Measurements from ENCODE around the gene SCFD2. TPM values are rescaled to one million over a fixed set of nuclear protein-coding genes. Genes with fewer than 3 reads are reported as not detected.

Gene SCFD2
- total and polyA plus RNA-seq, 10 of the 15 experiments (the other 5 are each of a cell fraction or from before 2014, with no cell fraction given): 4.8 to 37.6 (median 24.9) TPM

- ATAC-seq: no peak
- H3K27me3 ChIP-seq (replicated peaks in 1 of 2; ENCODE audit: control insufficient read depth in 2 of 2, insufficient read depth in 2 of 2, low read length in 1 of 2): no peaks in the 10 kb centered on the region
- no peaks in the 10 kb centered on the region for H4K20me1 ChIP-seq (ENCODE audit: control insufficient read depth, insufficient read depth)
- H2AFZ ChIP-seq (ENCODE audit: control insufficient read depth, low read depth, low read length): no peak overlapping the region
- H3K4me3 ChIP-seq: no peak overlapping the region
- BruUV-seq (replicated peaks): no TSS peak
- ChIA-PET CTCF (interaction anchor here (0.7 to 3.1 kb wide), 8 partner anchors 10 to 363 kb away, joined by 3 to 18 read pairs (median 3); no protein-coding TSS in a partner anchor), RAD21 (ENCODE audit: unreplicated experiment) (no interaction called here), POLR2A (no interaction called here), SMC1A (ENCODE audit: uncharacterized antibody, unreplicated experiment) (interaction anchor here (1.4 to 2.3 kb wide), 2 partner anchors 49 to 71 kb away, joined by 3 to 8 read pairs; no protein-coding TSS in a partner anchor)
- DNase-seq (ENCODE audit: low read depth, low spot score): no peak
- no peaks in the 10 kb centered on the region for H3K4me1 ChIP-seq (ENCODE audit: control insufficient read depth, insufficient read depth, low read length)
- no peak overlapping the region for H3K4me2 ChIP-seq (ENCODE audit: control insufficient read depth, insufficient read depth)
- FAIRE-seq: no peak
- H3K27ac ChIP-seq (ENCODE audit: control insufficient read depth, insufficient read depth): no peak overlapping the region
- in situ Hi-C loops (cut with MboI) (no loop called here), intact Hi-C loops (cut with micrococcal nuclease; ENCODE audit: unreplicated experiment) (loop anchor here (2.0 kb wide), 1 partner anchor 73 kb away; no protein-coding TSS in a partner anchor)
- no peak overlapping the region for H3K9ac ChIP-seq (ENCODE audit: control insufficient read depth, insufficient read depth, low read length)
- no peaks in the 10 kb centered on the region for H3K9me3 ChIP-seq (replicated peaks; ENCODE audit: control insufficient read depth, insufficient read depth, low read length)
- no peaks in the 10 kb centered on the region for H3K79me2 ChIP-seq (ENCODE audit: control insufficient read depth, insufficient read depth, low read length)
- H3K36me3 ChIP-seq (ENCODE audit: control insufficient read depth in 2 of 2, insufficient read depth in 2 of 2, low read length in 1 of 2): no peaks in the 10 kb centered on the region; a peak in 1 of 4 replicates
- TF ChIP-seq ZZZ3 (IDR thresholded peaks at IDR 0.05; ENCODE audit: control insufficient read depth, insufficient read length, low read depth) (no peak), POU2F2 (IDR thresholded peaks at IDR 0.05; ENCODE audit: borderline replicate concordance, low read depth, low read length) (no peak), NFIC (IDR thresholded peaks at IDR 0.05; ENCODE audit: low read depth, low read length) (no peak), ZNF207 (IDR thresholded peaks at IDR 0.05; ENCODE audit: borderline replicate concordance) (no peak), EED (IDR thresholded peaks at IDR 0.05; ENCODE audit: low read depth) (no peak), SIN3A (IDR thresholded peaks at IDR 0.05; ENCODE audit: low read depth, low read length) (no peak), MTA2 (IDR thresholded peaks at IDR 0.05; ENCODE audit: low read depth) (no peak), CREB1 (IDR thresholded peaks at IDR 0.05; ENCODE audit: low read depth) (no peak), CBX3 (IDR thresholded peaks at IDR 0.05; ENCODE audit: borderline replicate concordance, low read depth) (no peak), FOS (IDR thresholded peaks at IDR 0.05; ENCODE audit: borderline replicate concordance, extremely low read depth, insufficient read length) (no peak), RFX5 (IDR thresholded peaks at IDR 0.05; ENCODE audit: low read depth, low read length) (no peak), SREBF1 (IDR thresholded peaks at IDR 0.05; ENCODE audit: low read length) (no peak), GABPA (IDR thresholded peaks at IDR 0.05; ENCODE audit: low read depth) (no peak), MXI1 (IDR thresholded peaks at IDR 0.05; ENCODE audit: low read depth, low read length) (no peak), KLF5 (IDR thresholded peaks at IDR 0.05; ENCODE audit: partially characterized antibody) (no peak), JUNB (IDR thresholded peaks at IDR 0.05) (no peak)
- TF ChIP-seq, protein P1, sequence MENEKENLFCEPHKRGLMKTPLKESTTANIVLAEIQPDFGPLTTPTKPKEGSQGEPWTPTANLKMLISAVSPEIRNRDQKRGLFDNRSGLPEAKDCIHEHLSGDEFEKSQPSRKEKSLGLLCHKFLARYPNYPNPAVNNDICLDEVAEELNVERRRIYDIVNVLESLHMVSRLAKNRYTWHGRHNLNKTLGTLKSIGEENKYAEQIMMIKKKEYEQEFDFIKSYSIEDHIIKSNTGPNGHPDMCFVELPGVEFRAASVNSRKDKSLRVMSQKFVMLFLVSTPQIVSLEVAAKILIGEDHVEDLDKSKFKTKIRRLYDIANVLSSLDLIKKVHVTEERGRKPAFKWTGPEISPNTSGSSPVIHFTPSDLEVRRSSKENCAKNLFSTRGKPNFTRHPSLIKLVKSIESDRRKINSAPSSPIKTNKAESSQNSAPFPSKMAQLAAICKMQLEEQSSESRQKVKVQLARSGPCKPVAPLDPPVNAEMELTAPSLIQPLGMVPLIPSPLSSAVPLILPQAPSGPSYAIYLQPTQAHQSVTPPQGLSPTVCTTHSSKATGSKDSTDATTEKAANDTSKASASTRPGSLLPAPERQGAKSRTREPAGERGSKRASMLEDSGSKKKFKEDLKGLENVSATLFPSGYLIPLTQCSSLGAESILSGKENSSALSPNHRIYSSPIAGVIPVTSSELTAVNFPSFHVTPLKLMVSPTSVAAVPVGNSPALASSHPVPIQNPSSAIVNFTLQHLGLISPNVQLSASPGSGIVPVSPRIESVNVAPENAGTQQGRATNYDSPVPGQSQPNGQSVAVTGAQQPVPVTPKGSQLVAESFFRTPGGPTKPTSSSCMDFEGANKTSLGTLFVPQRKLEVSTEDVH (IDR thresholded peaks at IDR 0.05; ENCODE audit: low read depth, partially characterized antibody): no peak
- TF ChIP-seq, protein P2, sequence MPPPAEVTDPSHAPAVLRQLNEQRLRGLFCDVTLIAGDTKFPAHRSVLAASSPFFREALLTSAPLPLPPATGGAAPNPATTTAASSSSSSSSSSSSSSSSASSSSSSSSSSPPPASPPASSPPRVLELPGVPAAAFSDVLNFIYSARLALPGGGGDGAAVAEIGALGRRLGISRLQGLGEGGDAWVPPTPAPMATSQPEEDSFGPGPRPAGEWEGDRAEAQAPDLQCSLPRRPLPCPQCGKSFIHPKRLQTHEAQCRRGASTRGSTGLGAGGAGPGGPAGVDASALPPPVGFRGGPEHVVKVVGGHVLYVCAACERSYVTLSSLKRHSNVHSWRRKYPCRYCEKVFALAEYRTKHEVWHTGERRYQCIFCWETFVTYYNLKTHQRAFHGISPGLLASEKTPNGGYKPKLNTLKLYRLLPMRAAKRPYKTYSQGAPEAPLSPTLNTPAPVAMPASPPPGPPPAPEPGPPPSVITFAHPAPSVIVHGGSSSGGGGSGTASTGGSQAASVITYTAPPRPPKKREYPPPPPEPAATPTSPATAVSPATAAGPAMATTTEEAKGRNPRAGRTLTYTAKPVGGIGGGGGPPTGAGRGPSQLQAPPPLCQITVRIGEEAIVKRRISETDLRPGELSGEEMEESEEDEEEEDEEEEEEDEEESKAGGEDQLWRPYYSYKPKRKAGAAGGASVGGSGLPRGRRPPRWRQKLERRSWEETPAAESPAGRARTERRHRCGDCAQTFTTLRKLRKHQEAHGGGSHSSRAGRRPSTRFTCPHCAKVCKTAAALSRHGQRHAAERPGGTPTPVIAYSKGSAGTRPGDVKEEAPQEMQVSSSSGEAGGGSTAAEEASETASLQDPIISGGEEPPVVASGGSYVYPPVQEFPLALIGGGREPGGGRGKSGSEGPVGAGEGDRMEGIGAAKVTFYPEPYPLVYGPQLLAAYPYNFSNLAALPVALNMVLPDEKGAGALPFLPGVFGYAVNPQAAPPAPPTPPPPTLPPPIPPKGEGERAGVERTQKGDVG (CRISPR knock-in tag; IDR thresholded peaks at IDR 0.05): no peak
- TF ChIP-seq, protein P3, sequence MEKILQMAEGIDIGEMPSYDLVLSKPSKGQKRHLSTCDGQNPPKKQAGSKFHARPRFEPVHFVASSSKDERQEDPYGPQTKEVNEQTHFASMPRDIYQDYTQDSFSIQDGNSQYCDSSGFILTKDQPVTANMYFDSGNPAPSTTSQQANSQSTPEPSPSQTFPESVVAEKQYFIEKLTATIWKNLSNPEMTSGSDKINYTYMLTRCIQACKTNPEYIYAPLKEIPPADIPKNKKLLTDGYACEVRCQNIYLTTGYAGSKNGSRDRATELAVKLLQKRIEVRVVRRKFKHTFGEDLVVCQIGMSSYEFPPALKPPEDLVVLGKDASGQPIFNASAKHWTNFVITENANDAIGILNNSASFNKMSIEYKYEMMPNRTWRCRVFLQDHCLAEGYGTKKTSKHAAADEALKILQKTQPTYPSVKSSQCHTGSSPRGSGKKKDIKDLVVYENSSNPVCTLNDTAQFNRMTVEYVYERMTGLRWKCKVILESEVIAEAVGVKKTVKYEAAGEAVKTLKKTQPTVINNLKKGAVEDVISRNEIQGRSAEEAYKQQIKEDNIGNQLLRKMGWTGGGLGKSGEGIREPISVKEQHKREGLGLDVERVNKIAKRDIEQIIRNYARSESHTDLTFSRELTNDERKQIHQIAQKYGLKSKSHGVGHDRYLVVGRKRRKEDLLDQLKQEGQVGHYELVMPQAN (conservative IDR thresholded peaks at IDR 0.05): no peak
These were observed 455.7 kb downstream of the SCFD2 start for GRCh38 chr4:52910115-52910514.
